Uterus (tissue), 4 donors: ENCODE data around the gene HSPA8. TPM values are rescaled to one million over a fixed set of nuclear protein-coding genes. Genes with fewer than 3 reads are reported as not detected.

ENCODE experiments used
- DNase-seq, 2 donors: peaks; one replicate each; pipeline ENCODE4 v3.0.0-alpha.2; 2019 to 2020
- H3K27ac ChIP-seq, 2 donors: fragments of 200-600 bp; sonication (generic); 1 replicate in 1 of 2; 2 replicates in 1 of 2; pipeline ENCODE4 v1.5.1; 2016 to 2018
- H3K27me3 ChIP-seq, 2 donors: fragments of 200-600 bp; sonication (generic); one replicate each; pipeline ENCODE4 v1.5.1; 2018 to 2019; ENCODE audit warnings: control low read depth in 1 of 2
- H3K36me3 ChIP-seq, 2 donors: fragments of 200-600 bp; sonication (generic); one replicate each; pipeline ENCODE4 v1.5.1; 2019; ENCODE audit warnings: control low read depth in 1 of 2
- H3K4me1 ChIP-seq, 2 donors: fragments of 200-600 bp; sonication (generic); one replicate each; pipeline ENCODE4 v1.5.1; 2018 to 2019; ENCODE audit warnings: control low read depth in 1 of 2
- H3K4me3 ChIP-seq, 2 donors: fragments of 200-600 bp; sonication (generic); 1 replicate in 1 of 2; 2 replicates in 1 of 2; pipeline ENCODE4 v1.5.1; 2018 to 2019; ENCODE audit warnings: mild to moderate bottlenecking in 1 of 2
- H3K9me3 ChIP-seq, 2 donors: fragments of 200-600 bp; sonication (generic); one replicate each; pipeline ENCODE4 v1.5.1; 2019; ENCODE audit warnings: control low read depth in 1 of 2
- CTCF ChIP-seq, 4 experiments: fragments of 200-600 bp in 2 of 4; fragments of 450-650 bp in 2 of 4; sonication (generic) in 2 of 4; IDR thresholded peaks; one replicate each; pipeline ENCODE4 v1.5.1; 2016 to 2019; ENCODE audit warnings: antibody characterized with exemption in 4 of 4, mild to moderate bottlenecking in 2 of 4, moderate library complexity in 1 of 4
- POLR2A ChIP-seq, 2 donors: fragments of 450-650 bp; IDR thresholded peaks; one replicate each; pipeline ENCODE4 v1.6.1; 2016; ENCODE audit warnings: antibody characterized with exemption in 2 of 2, mild to moderate bottlenecking in 1 of 2, moderate library complexity in 1 of 2
- intact Hi-C: fragments of 100-400 bp; cut with DNase I; formaldehyde crosslinking; loops from one replicate; pipeline ENCODE4 v1.15.1; 2023; ENCODE audit warnings: low total_unique reads
- total RNA-seq, 4 donors: library from RNA; depleted of rRNA in 3 of 4; stranded (reverse); fragments of >200 nt in 3 of 4; gene quantifications; one replicate each; pipeline versions ENCODE4 v1.1.0 to v1.2.4, GENCODE V29; 2014 to 2023
- donor health status: DM: yes; HTN: yes; CAD: no.

The HSPA8 gene
- 1,000 to 10,000 TPM in 1 of 4 donors, 100 to 1,000 TPM in 3; 360 to 1,864 (median 476) TPM for total RNA-seq

DNA sequence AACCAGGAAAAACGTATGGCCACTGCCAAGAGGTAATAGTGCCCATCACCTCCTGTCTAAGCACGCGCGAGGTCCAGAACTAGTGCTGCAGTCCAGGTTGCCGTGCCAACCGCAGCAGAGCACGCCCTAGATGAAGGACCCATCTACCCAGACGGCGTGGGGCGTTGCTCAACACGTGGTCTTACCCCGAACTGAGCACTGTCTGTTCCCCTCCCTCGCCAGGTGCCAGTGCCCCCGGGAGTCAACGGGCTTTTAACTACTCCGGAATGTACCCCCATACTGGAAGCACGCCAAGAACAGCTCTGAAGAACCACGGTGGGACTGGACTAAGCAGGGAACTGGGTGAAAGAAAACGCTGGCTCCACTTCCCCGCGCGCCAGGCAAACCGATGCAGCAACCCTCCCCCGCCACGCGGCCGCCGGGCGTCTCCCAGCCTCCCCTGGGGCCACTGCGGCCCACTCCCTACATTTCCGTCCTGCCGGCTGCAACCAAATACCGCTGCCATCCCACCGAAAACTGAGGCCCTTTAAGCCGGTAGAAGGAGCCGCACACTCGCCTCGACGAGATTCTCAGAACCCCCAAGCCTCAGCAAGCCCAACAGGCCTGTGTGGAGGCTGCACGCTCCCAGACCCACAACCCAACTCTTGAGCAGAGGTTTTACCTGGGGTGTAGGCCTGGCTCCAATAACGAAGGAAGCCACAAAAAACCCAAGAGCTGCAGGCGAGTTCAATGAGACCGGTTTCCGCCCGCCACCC lies at the start of gene HSPA8:
Gene HSPA8 (minus strand): TSS at position 734 of the 755 bp plus-strand sequence. CDS start 812 bp downstream, outside the sequence.
- intact Hi-C loops: no loop called here
- DNase-seq: peak; percentile 65 to 76
- peak within 1 kb of the TSS; percentile 100 for H3K27ac ChIP-seq
- H3K9me3 ChIP-seq: no peaks in the 10 kb centered on the region
- no peaks in the 10 kb centered on the region for H3K27me3 ChIP-seq
- no peaks in the 10 kb centered on the region for H3K36me3 ChIP-seq
- TF ChIP-seq CTCF (IDR thresholded peaks at IDR 0.05) (no peak), POLR2A (IDR thresholded peaks at IDR 0.05) (peak; percentile 79 to 98)
- H3K4me3 ChIP-seq: peak within 1 kb of the TSS; percentile 80 to 86
- H3K4me1 ChIP-seq: peaks cover 11 to 13% of the 10 kb centered on the region in 2 donors

- intact Hi-C loops: loop anchor here (5.0 kb wide), 1 partner anchor 136 kb away; no protein-coding TSS in a partner anchor
- peak overlapping the region; percentile 9 to 22 for H3K27ac ChIP-seq
- H3K9me3 ChIP-seq: no peaks in the 10 kb centered on the region
- DNase-seq: no peak
- no peaks in the 10 kb centered on the region for H3K36me3 ChIP-seq
- no peak overlapping the region for H3K4me3 ChIP-seq
- TF ChIP-seq CTCF (IDR thresholded peaks at IDR 0.05) (peak; percentile 66 to 78 (median 72)), POLR2A (IDR thresholded peaks at IDR 0.05) (no peak)
- no peaks in the 10 kb centered on the region for H3K27me3 ChIP-seq
- H3K4me1 ChIP-seq: no peaks in the 10 kb centered on the region
Observed at GRCh38 chr11:123111465-123111864, 49.5 kb upstream of the HSPA8 start.

DNA sequence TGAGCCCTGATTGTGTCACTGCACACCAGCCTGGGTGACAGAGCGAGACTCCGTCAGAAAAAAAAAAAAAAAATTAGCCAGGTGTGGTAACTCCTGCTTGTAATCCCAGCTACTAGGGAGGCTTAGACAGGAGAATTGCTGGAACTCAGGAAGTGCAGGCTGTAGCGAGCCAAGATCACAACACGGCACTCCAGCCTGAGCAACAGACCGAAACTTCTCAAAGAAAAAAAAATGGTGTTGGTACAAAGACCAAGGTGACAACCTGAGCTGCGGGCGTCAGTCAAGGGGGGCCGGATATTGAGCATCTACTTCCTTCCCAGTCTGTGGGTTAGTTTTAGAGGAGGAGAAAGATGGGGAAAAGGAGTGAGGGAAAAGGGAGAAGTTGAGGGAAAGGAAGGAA lies 48.5 kb upstream of the HSPA8 start:
- no peak overlapping the region for H3K4me3 ChIP-seq
- H3K27ac ChIP-seq: no peak overlapping the region
- DNase-seq: no peak
- TF ChIP-seq CTCF (IDR thresholded peaks at IDR 0.05) (no peak), POLR2A (IDR thresholded peaks at IDR 0.05) (no peak)
- H3K4me1 ChIP-seq: no peaks in the 10 kb centered on the region
- no peaks in the 10 kb centered on the region for H3K36me3 ChIP-seq
- H3K27me3 ChIP-seq: no peaks in the 10 kb centered on the region
- intact Hi-C loops: loop anchor here (5.0 kb wide), 1 partner anchor 137 kb away; no protein-coding TSS in a partner anchor
- H3K9me3 ChIP-seq: no peaks in the 10 kb centered on the region

- no peaks in the 10 kb centered on the region for H3K27me3 ChIP-seq
- no peak overlapping the region for H3K4me3 ChIP-seq
- peaks cover 0 to 9% of the 10 kb centered on the region in 2 donors for H3K4me1 ChIP-seq
- DNase-seq: no peak
- no peaks in the 10 kb centered on the region for H3K36me3 ChIP-seq
- no peak overlapping the region for H3K27ac ChIP-seq
- intact Hi-C loops: no loop called here
- TF ChIP-seq POLR2A (IDR thresholded peaks at IDR 0.05) (no peak), CTCF (IDR thresholded peaks at IDR 0.05) (no peak)
- no peaks in the 10 kb centered on the region for H3K9me3 ChIP-seq
Observed at GRCh38 chr11:123107945-123108495, 46.1 kb upstream of the HSPA8 start.

DNA sequence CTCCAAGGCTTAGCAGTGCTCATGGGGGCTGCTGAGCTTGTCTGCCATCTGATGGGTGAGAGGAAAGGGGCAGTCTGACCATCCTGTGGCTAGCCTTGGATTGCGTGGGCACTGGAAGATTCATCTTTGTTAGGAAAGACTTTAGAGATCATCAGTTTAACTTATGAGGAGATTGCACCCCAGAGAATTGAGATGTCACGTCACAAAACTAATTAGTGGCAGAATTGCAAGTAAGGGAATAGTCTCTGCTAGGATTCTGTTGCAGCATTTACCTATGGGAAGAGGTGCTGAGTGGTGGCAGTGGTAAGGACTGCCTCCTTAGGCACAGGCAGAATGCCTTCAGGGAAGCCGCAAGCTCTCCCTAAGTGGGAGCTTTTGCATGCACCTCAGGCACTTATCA lies 42.8 kb upstream of the HSPA8 start:
- H3K9me3 ChIP-seq: no peaks in the 10 kb centered on the region
- DNase-seq: no peak
- no peaks in the 10 kb centered on the region for H3K36me3 ChIP-seq
- H3K4me1 ChIP-seq: peaks cover 0 to 14% of the 10 kb centered on the region in 2 donors
- no peak for TF ChIP-seq POLR2A (IDR thresholded peaks at IDR 0.05)
- TF ChIP-seq CTCF (IDR thresholded peaks at IDR 0.05): no peak
- no peak overlapping the region for H3K4me3 ChIP-seq
- intact Hi-C loops: no loop called here
- H3K27ac ChIP-seq: peak overlapping the region in 1 of 2 donors; percentile 3
- H3K27me3 ChIP-seq: no peaks in the 10 kb centered on the region
